Naive thymus-derived CD8-positive, alpha-beta T cell (primary cell): ENCODE data around the gene SUMO2. TPM values are rescaled to one million over a fixed set of nuclear protein-coding genes. Genes with fewer than 3 reads are reported as not detected.

Experiments
- ATAC-seq, 2 donors: fragments of 150-1000 bp; cut with Tn5 transposase in 1 of 2; sonication (Bioruptor Pico), chemical (Tn5 transposase) in 1 of 2; 1 replicate in 1 of 2; 2 replicates in 1 of 2; pipeline ENCODE4 v1.10.0; 2021; ENCODE audit warnings: mild to moderate bottlenecking in 2 of 2, moderate library complexity in 2 of 2
- POLR2A ChIA-PET: fragments of 350-600 bp; sonication (Branson Sonifier 250); formaldehyde crosslinking; loops from one replicate; lab custom pipeline; 2021; ENCODE audit warnings: antibody characterized with exemption; lab: Charles Lee
- DNase-seq, 10 donors: peaks; one replicate each; pipeline versions ENCODE4 v3.0.0 to v3.0.0-alpha.2; 2020 to 2022
- H3K27ac Mint-ChIP-seq, 10 donors: one replicate each; pipeline ENCODE4 v1.8.0; 2020 to 2022; ENCODE audit warnings: mild to moderate bottlenecking in 10 of 10, mixed read lengths in 10 of 10, moderate library complexity in 4 of 10, inconsistent platforms in 1 of 10
- H3K27me3 Mint-ChIP-seq, 5 donors: one replicate each; pipeline ENCODE4 v1.8.0; 2021 to 2022; ENCODE audit warnings: mixed read lengths in 5 of 5
- H3K36me3 Mint-ChIP-seq, 3 donors: one replicate each; pipeline ENCODE4 v1.8.0; 2020 to 2022; ENCODE audit warnings: mixed read lengths in 3 of 3, mild to moderate bottlenecking in 2 of 3, inconsistent platforms in 1 of 3
- H3K4me1 Mint-ChIP-seq, 4 donors: one replicate each; pipeline ENCODE4 v1.8.0; 2021 to 2022; ENCODE audit warnings: mixed read lengths in 4 of 4
- H3K4me3 Mint-ChIP-seq, 10 donors: one replicate each; pipeline ENCODE4 v1.8.0; 2020 to 2022; ENCODE audit warnings: mild to moderate bottlenecking in 10 of 10, mixed read lengths in 10 of 10, moderate library complexity in 6 of 10, inconsistent platforms in 1 of 10
- H3K9me3 Mint-ChIP-seq, 9 donors: one replicate each; pipeline ENCODE4 v1.8.0; 2020 to 2022; ENCODE audit warnings: mixed read lengths in 9 of 9, mild to moderate bottlenecking in 3 of 9, inconsistent platforms in 1 of 9, moderate library complexity in 1 of 9
- polyA plus RNA-seq, 3 donors: library from polyadenylated mRNA; unstranded; fragments of 300-500 nt; fragmentation: Illumina TruSeq; gene quantifications; one replicate each; pipeline ENCODE4 v1.2.3, GENCODE V29; 2021
- total RNA-seq, 8 experiments: library from RNA in 2 of 8; stranded (reverse) in 2 of 8; gene quantifications; one replicate each; pipeline ENCODE4 v1.2.3 and lab custom pipeline; 2021 to 2026

SUMO2 gene
- total and polyA plus RNA-seq, 5 experiments from 2014 or later = 250 to 381 (median 293) TPM

GRCh38 chr17:75154195-75155106 lies 28.3 kb downstream of the SUMO2 start, which contains the start of gene JPT1:
Gene JPT1, minus strand, starts transcription at chr17:75154512. Its CDS starts 115 bp downstream, at chr17:75154397.
- POLR2A ChIA-PET = interaction anchor here (0.5 to 2.4 kb wide), 17 partner anchors 11 to 135 kb away, joined by 3 to 19 read pairs (median 4); partner anchors contain the start of genes GGA3, MIF4GD, MRPS7 and NT5C
- H3K27me3 Mint-ChIP-seq = peaks cover 0 to 2% (median 0%) of the 10 kb centered on the region in 5 donors
- peaks cover 13 to 37% (median 33%) of the 10 kb centered on the region in 4 donors for H3K4me1 Mint-ChIP-seq
- DNase-seq (peak; percentile 91 to 99 (median 96)), ATAC-seq (peak; percentile 97 to 98)
- peak within 1 kb of the TSS; percentile 90 to 94 (median 92) for H3K4me3 Mint-ChIP-seq
- H3K27ac Mint-ChIP-seq = peak within 1 kb of the TSS; percentile 79 to 97 (median 91)
- no peaks in the 10 kb centered on the region for H3K36me3 Mint-ChIP-seq
- no peaks in the 10 kb centered on the region for H3K9me3 Mint-ChIP-seq

DNA sequence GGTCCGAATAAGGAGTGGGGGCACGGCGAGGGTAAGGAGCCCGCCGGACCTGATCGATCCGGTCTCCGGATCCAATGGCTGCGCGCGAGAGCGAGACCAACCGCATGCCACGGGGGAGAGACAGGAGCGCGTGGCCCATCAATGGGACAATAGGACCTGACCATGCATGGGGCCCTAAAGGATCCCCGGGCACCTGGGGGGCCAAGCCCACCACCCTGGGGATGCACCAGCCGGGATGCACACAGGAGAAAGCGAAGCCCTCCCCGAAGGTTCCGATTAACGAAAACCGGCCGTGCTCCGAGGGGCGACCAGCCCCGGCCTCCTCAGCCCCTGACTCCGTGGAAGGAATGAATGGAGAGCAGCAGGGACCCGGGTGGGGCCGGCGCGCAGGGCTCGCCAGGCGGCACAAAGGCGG lies 29.0 kb downstream of the SUMO2 start:
- Mint-ChIP-seq H3K4me1 (peaks cover 13 to 37% (median 34%) of the 10 kb centered on the region in 4 donors), H3K9me3 (no peaks in the 10 kb centered on the region), H3K27ac (peak overlapping the region; percentile 74 to 93 (median 82)), H3K36me3 (no peaks in the 10 kb centered on the region), H3K27me3 (peaks cover 0 to 2% (median 0%) of the 10 kb centered on the region in 5 donors), H3K4me3 (peak overlapping the region; percentile 84 to 94 (median 92))
- POLR2A ChIA-PET = interaction anchor here (1.0 to 2.4 kb wide), 10 partner anchors 10 to 108 kb away, joined by 3 to 19 read pairs (median 5); partner anchors contain the start of genes GGA3, MRPS7, NT5C and SUMO2
- ATAC-seq (no peak), DNase-seq (peak in 1 of 10 donors; percentile 10)

- Mint-ChIP-seq H3K27me3 (peaks cover 0 to 2% (median 0%) of the 10 kb centered on the region in 5 donors), H3K36me3 (peaks cover 0 to 6% (median 2%) of the 10 kb centered on the region in 3 donors), H3K4me3 (peak overlapping the region; percentile 84 to 94 (median 92)), H3K27ac (peak overlapping the region; percentile 74 to 93 (median 82)), H3K9me3 (no peaks in the 10 kb centered on the region), H3K4me1 (peaks cover 15 to 42% (median 34%) of the 10 kb centered on the region in 4 donors)
- ATAC-seq (no peak), DNase-seq (no peak)
- POLR2A ChIA-PET = interaction anchor here (0.6 to 1.1 kb wide), 2 partner anchors 11 to 22 kb away, joined by 6 to 8 read pairs; partner anchors contain the start of gene NT5C
Measured at GRCh38 chr17:75152922-75153779, 29.6 kb downstream of the SUMO2 start.

GRCh38 chr17:75152523-75152921 lies 30.2 kb downstream of the SUMO2 start:
- peak overlapping the region in 4 of 10 donors; percentile 16 to 93 (median 76) for H3K27ac Mint-ChIP-seq
- peaks cover 15 to 47% (median 34%) of the 10 kb centered on the region in 4 donors for H3K4me1 Mint-ChIP-seq
- POLR2A ChIA-PET = interaction anchor here (1.1 kb wide), 1 partner anchor 21 kb away, joined by 6 read pairs; the partner anchor contains the start of gene NT5C
- ATAC-seq (no peak), DNase-seq (no peak)
- peaks cover 0 to 12% (median 4%) of the 10 kb centered on the region in 3 donors for H3K36me3 Mint-ChIP-seq
- H3K27me3 Mint-ChIP-seq = peaks cover 0 to 2% (median 0%) of the 10 kb centered on the region in 5 donors
- no peaks in the 10 kb centered on the region for H3K9me3 Mint-ChIP-seq
- peak overlapping the region; percentile 84 to 94 (median 92) for H3K4me3 Mint-ChIP-seq

GRCh38 chr17:75151930-75152329 lies 30.8 kb downstream of the SUMO2 start:
- H3K27me3 Mint-ChIP-seq = peaks cover 0 to 2% (median 0%) of the 10 kb centered on the region in 5 donors
- H3K27ac Mint-ChIP-seq = peak overlapping the region in 2 of 10 donors; percentile 66 to 93
- POLR2A ChIA-PET = interaction anchor here (0.7 to 1.1 kb wide), 2 partner anchors 20 to 394 kb away, joined by 3 to 4 read pairs; no protein-coding TSS in a partner anchor
- peaks cover 15 to 49% (median 34%) of the 10 kb centered on the region in 4 donors for H3K4me1 Mint-ChIP-seq
- no peak for ATAC-seq
- peak overlapping the region in 5 of 10 donors; percentile 90 to 93 (median 92) for H3K4me3 Mint-ChIP-seq
- DNase-seq = no peak
- H3K9me3 Mint-ChIP-seq = no peaks in the 10 kb centered on the region
- H3K36me3 Mint-ChIP-seq = peaks cover 0 to 18% (median 9%) of the 10 kb centered on the region in 3 donors

DNA sequence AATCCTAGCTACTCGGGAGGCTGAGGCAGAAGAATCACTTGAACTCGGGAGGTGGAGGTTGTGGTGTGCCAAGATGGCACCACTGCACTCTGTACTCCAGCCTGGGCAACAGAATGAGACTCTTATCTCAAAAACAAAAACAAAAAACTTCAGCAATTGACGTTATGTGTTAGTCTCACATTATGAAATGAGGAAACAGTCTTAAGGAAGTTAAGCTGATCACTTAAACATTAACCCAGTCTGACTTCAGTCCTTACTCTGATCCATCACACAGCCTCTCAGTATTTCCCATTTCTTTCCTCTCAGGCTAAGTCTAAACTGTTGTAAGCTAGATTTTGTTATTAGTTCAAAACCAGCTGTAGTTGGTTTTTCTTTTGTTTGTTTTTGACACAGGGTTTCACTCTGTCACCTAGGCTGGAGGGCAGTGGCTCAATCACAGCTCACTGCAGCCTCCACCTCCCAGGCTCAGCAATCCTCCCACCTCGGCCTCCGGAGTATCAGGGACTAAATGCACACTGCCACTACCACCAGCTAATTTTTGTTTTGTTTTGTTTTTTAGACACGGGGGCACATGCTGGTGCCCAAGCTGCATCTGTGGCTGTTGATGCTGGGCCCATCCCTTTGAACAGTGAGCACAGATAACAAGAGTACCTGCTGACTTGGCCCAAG lies 34.7 kb downstream of the SUMO2 start:
- H3K27ac Mint-ChIP-seq = peak overlapping the region in 4 of 10 donors; percentile 5 to 41 (median 32)
- DNase-seq (no peak), ATAC-seq (no peak)
- POLR2A ChIA-PET = interaction anchor here (0.9 to 1.0 kb wide), 2 partner anchors 24 to 37 kb away, joined by 4 to 7 read pairs; no protein-coding TSS in a partner anchor
- no peak overlapping the region for H3K4me3 Mint-ChIP-seq
- H3K4me1 Mint-ChIP-seq = peaks cover 10 to 32% (median 17%) of the 10 kb centered on the region in 4 donors
- H3K27me3 Mint-ChIP-seq = no peaks in the 10 kb centered on the region
- peaks cover 0 to 52% (median 14%) of the 10 kb centered on the region in 3 donors for H3K36me3 Mint-ChIP-seq
- no peaks in the 10 kb centered on the region for H3K9me3 Mint-ChIP-seq

DNA sequence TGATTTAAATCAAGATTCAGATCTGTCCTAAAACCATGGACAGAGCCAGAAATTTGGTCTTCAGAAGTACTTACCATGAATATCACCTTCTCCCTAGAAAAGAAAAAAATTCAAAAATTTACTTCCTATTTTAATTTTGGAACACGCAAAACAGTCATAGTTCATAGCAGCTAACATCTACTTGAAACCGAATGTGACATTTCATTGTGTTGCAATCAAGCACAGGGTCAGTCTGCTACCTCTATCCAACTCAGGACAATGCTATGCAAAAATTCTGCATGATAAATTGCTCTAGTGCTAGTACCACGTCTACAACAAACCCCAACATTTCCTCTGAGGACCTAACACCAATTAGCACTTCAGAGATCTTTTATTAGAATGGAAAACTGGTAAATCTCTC lies 36.2 kb downstream of the SUMO2 start:
- H3K36me3 Mint-ChIP-seq = peaks cover 0 to 52% (median 14%) of the 10 kb centered on the region in 3 donors
- H3K27me3 Mint-ChIP-seq = no peaks in the 10 kb centered on the region
- peaks cover 5 to 25% (median 8%) of the 10 kb centered on the region in 4 donors for H3K4me1 Mint-ChIP-seq
- DNase-seq (no peak), ATAC-seq (no peak)
- H3K4me3 Mint-ChIP-seq = no peak overlapping the region
- POLR2A ChIA-PET = no interaction called here
- H3K9me3 Mint-ChIP-seq = no peaks in the 10 kb centered on the region
- peak overlapping the region in 3 of 10 donors; percentile 17 to 49 (median 42) for H3K27ac Mint-ChIP-seq

DNA sequence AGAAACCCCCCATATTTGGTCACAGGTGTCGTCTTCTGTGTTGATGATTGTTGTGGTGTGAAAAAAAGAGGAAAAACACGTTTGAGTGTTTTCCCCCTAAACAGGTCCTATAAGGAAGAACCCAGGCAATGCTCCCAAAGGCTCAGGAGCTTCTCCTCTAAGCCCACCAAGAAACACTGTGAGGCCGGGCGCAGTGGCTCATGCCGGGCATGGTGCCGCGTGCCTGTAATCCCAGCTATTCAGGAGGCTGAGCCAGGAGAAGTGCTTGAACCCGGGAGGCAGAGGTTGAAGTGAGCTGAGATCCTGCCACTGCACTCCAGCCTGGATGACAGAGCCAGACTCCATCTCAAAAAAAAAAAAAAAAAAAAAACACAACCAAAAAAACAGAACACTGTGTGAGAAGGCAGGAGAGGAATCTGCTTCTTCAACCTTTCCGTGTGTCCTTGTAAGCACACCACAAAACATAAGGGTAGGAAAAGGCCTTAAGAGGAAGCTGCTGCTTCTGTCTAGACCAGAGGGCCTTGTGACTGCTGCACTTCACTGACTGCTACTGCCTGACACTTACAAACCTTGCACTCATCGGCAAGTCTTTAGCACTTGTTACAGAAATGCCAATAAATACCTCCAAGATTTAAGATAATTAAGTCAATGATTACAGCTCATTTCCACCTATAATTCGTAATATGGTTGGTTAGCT lies 37.8 kb downstream of the SUMO2 start:
- peaks cover 0 to 53% (median 14%) of the 10 kb centered on the region in 3 donors for H3K36me3 Mint-ChIP-seq

GRCh38 chr17:75142236-75142971 lies 40.4 kb downstream of the SUMO2 start:
- H3K27me3 Mint-ChIP-seq = no peaks in the 10 kb centered on the region
- DNase-seq (no peak), ATAC-seq (no peak)
- peaks cover 2 to 27% (median 13%) of the 10 kb centered on the region in 4 donors for H3K4me1 Mint-ChIP-seq
- peaks cover 0 to 40% (median 10%) of the 10 kb centered on the region in 3 donors for H3K36me3 Mint-ChIP-seq
- no peaks in the 10 kb centered on the region for H3K9me3 Mint-ChIP-seq
- H3K4me3 Mint-ChIP-seq = no peak overlapping the region
- POLR2A ChIA-PET = interaction anchor here (1.1 kb wide), 1 partner anchor 15 kb away, joined by 3 read pairs; no protein-coding TSS in a partner anchor
- no peak overlapping the region for H3K27ac Mint-ChIP-seq

More for the DNA sequence above, 37.8 kb downstream of the SUMO2 start:
- no peaks in the 10 kb centered on the region for H3K27me3 Mint-ChIP-seq
- POLR2A ChIA-PET = no interaction called here
- no peaks in the 10 kb centered on the region for H3K9me3 Mint-ChIP-seq
- H3K27ac Mint-ChIP-seq = no peak overlapping the region
- ATAC-seq (no peak), DNase-seq (no peak)
- H3K4me3 Mint-ChIP-seq = no peak overlapping the region
- H3K4me1 Mint-ChIP-seq = peaks cover 7 to 39% (median 18%) of the 10 kb centered on the region in 4 donors

DNA sequence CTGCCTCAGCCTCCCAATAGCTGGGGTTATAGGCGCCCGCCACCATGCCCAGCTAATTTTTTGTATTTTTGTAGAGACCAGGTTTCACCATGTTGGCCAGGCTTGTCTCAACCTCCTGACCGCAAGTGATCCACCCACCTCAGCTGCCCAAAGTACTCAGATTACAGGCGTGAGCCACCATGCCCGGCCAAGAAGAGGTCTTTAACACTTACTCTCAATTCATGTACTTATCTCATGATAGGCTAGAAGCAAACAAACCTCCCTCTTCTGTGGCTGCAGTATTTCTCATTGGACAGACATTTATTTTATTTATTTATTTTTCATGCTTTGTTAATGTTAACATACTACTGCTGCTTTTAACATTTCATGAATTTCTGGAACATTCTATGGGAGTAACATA lies 44.2 kb downstream of the SUMO2 start:
- DNase-seq (no peak), ATAC-seq (no peak)
- H3K4me1 Mint-ChIP-seq = peaks cover 2 to 24% (median 13%) of the 10 kb centered on the region in 4 donors
- H3K36me3 Mint-ChIP-seq = peaks cover 0 to 4% (median 0%) of the 10 kb centered on the region in 3 donors
- POLR2A ChIA-PET = interaction anchor here (0.6 to 1.3 kb wide), 3 partner anchors 8 to 311 kb away, joined by 3 to 5 read pairs (median 3); no protein-coding TSS in a partner anchor
- no peaks in the 10 kb centered on the region for H3K9me3 Mint-ChIP-seq
- H3K27me3 Mint-ChIP-seq = no peaks in the 10 kb centered on the region
- H3K4me3 Mint-ChIP-seq = no peak overlapping the region
- peak overlapping the region in 1 of 10 donors; percentile 15 for H3K27ac Mint-ChIP-seq
